Osteoblast (primary cell): ENCODE measurements around the gene NUDT1. TPM values are rescaled to one million over a fixed set of nuclear protein-coding genes. Genes with fewer than 3 reads are reported as not detected.

Experiments
- DNase-seq: peaks from one replicate; pipeline ENCODE4 v3.0.0; 2011; ENCODE audit warnings: low spot score, mixed read lengths; ENCODE audit not compliant: insufficient read length; ENCODE audit errors: missing footprints
- H2AFZ ChIP-seq: 2 replicates; pipeline ENCODE4 v1.6.0; 2011; ENCODE audit warnings: mild to moderate bottlenecking, low read length
- H3K27ac ChIP-seq: 2 replicates; pipeline ENCODE4 v1.5.1; 2011; ENCODE audit warnings: mild to moderate bottlenecking, low read depth, low read length, moderate library complexity
- H3K27me3 ChIP-seq: 2 replicates; pipeline ENCODE4 v1.6.0; 2012; ENCODE audit warnings: mild to moderate bottlenecking, control low read depth, inconsistent platforms, low read length, moderate library complexity; ENCODE audit not compliant: insufficient read depth
- H3K36me3 ChIP-seq: 2 replicates; pipeline ENCODE4 v1.5.1; 2011; ENCODE audit warnings: mild to moderate bottlenecking, low read length, control low read depth, moderate library complexity; ENCODE audit not compliant: insufficient read depth
- H3K4me1 ChIP-seq: 2 replicates; pipeline ENCODE4 v1.5.1; 2011; ENCODE audit warnings: mild to moderate bottlenecking, low read length, control low read depth, moderate library complexity; ENCODE audit not compliant: insufficient read depth
- H3K4me2 ChIP-seq: 2 replicates; pipeline ENCODE4 v1.6.0; 2011; ENCODE audit warnings: mild to moderate bottlenecking, low read length; ENCODE audit not compliant: insufficient read depth
- H3K4me3 ChIP-seq: fragments of 200-600 bp; sonication (generic); 3 replicates; pipeline ENCODE4 v1.5.1; 2012; ENCODE audit warnings: mild to moderate bottlenecking, low read length, inconsistent platforms; ENCODE audit not compliant: insufficient read depth
- H3K79me2 ChIP-seq: 2 replicates; pipeline ENCODE4 v1.6.0; 2012; ENCODE audit warnings: mild to moderate bottlenecking, low read length, control low read depth, inconsistent platforms; ENCODE audit not compliant: insufficient read depth
- H3K9me3 ChIP-seq: 2 replicates; pipeline ENCODE4 v1.5.1; 2011; ENCODE audit warnings: low read depth, low read length, control low read depth
- H4K20me1 ChIP-seq: 2 replicates; pipeline ENCODE4 v1.6.0; 2012; ENCODE audit warnings: mild to moderate bottlenecking, low read length, control low read depth; ENCODE audit not compliant: insufficient read depth
- total RNA-seq: library from RNA; depleted of rRNA; stranded (reverse); fragments of >200 nt; gene quantifications from 2 replicates; pipeline ENCODE4 v1.2.3, GENCODE V29; 2012
- TF ChIP-seq, protein P1 (sequence below): IDR thresholded peaks from 2 replicates; pipeline ENCODE4 v1.5.1; 2011; ENCODE audit warnings: mild to moderate bottlenecking, low read depth, low read length, moderate library complexity; ENCODE audit errors: extremely low read depth

Gene NUDT1
- total RNA-seq, 1 donor, result 18.5 TPM

DNA sequence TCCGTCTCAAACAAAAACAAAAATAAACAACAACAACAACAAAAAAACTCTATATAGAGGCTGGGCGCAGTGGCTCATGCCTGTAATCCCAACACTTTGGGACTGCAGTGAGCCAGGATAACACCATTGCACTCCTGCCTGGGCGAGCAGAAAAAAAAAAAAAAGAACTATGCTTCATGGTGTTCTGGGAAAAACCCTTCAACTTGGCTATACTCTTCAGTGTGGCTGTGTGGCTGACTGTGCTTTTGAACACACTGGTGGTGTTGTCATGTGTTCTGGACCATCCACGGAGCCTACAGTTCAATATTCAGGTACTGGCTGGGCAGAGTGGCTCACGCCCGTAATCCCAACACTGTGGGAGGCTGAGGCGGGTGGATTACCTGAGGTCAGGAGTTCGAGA, 45.7 kb downstream of the NUDT1 start:
- Histone ChIP-seq H3K27me3 (no peaks in the 10 kb centered on the region), H3K36me3 (no peaks in the 10 kb centered on the region), H3K4me3 (no peak overlapping the region), H3K27ac (no peak overlapping the region), H4K20me1 (no peaks in the 10 kb centered on the region), H3K4me2 (no peak overlapping the region), H3K4me1 (no peaks in the 10 kb centered on the region), H3K9me3 (no peaks in the 10 kb centered on the region), H2AFZ (no peak overlapping the region), H3K79me2 (peaks cover 61% of the 10 kb centered on the region)
- TF ChIP-seq, protein P1, sequence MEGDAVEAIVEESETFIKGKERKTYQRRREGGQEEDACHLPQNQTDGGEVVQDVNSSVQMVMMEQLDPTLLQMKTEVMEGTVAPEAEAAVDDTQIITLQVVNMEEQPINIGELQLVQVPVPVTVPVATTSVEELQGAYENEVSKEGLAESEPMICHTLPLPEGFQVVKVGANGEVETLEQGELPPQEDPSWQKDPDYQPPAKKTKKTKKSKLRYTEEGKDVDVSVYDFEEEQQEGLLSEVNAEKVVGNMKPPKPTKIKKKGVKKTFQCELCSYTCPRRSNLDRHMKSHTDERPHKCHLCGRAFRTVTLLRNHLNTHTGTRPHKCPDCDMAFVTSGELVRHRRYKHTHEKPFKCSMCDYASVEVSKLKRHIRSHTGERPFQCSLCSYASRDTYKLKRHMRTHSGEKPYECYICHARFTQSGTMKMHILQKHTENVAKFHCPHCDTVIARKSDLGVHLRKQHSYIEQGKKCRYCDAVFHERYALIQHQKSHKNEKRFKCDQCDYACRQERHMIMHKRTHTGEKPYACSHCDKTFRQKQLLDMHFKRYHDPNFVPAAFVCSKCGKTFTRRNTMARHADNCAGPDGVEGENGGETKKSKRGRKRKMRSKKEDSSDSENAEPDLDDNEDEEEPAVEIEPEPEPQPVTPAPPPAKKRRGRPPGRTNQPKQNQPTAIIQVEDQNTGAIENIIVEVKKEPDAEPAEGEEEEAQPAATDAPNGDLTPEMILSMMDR, result no peak
- DNase-seq, result no peak

DNA sequence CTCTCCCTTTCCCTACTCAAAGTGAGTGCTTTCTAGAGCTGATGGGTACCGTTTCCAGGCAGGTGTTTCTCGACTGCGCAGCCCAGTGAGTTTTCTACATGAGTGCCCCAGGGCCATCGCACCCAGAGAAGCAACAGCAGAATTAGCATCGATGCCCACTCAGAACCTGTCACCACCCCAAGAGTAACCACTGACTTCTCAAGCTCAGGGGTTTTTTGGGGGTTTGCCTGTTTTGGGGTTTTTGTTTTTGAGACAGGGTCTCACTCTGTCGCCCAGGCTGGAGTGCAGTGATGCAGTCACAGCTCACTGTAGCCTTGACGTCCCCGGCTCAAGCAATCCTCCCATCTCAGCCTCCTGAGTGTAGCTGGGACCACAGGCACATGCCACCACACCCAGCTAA, 46.5 kb downstream of the NUDT1 start:
- Histone ChIP-seq H3K4me2 (no peak overlapping the region), H4K20me1 (no peaks in the 10 kb centered on the region), H3K27me3 (no peaks in the 10 kb centered on the region), H3K9me3 (no peaks in the 10 kb centered on the region), H3K36me3 (no peaks in the 10 kb centered on the region), H3K4me3 (no peak overlapping the region), H2AFZ (no peak overlapping the region), H3K27ac (no peak overlapping the region), H3K4me1 (no peaks in the 10 kb centered on the region), H3K79me2 (peaks cover 63% of the 10 kb centered on the region)
- peak; percentile 72 for DNase-seq
- TF ChIP-seq, protein P1, result no peak

DNA sequence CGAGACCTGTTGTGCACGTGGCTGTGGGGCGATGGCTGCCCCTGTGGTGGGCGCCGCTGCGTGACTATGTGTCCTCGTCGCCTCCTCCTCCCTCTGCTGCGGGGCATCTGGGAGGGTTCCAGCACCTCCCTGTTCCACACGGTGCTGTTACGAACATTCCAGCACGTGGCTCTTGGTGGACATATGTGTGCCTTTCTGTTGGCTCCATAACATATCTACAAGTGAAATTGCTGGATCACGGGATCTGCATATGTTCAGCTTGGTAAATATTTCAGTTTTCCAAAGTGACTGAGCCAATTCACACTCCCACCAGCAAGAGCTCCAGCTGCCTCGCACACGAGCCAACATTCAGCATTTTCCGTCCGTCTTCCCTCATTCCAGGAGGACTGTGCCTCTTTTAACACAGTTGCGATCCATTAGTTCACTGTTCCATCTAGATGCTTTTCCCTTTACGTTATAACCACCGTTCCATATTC, 47.1 kb downstream of the NUDT1 start:
- DNase-seq, result no peak

DNA sequence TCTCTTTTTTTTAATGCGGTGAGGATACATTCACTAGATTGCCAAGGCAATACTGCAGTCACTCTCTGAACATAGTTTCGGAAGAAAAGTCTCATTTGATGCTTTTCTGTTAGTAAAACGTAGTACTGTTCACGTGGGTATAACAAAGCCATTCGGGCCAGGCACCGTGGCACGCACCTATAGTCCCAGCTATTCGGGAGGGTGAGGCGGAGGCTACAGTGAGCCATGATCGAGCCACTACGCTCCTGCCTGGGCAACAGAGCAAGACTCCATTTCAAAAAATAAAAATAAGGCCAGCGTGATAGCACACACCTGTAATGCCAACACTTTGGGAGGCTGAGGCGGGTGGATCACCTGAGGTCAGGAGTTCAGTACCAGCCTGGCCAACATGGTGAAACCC, 47.6 kb downstream of the NUDT1 start:
- H3K79me2 ChIP-seq, result peaks cover 65% of the 10 kb centered on the region
- H3K4me3 ChIP-seq, result no peak overlapping the region
- H2AFZ ChIP-seq, result no peak overlapping the region
- TF ChIP-seq, protein P1, result no peak
- no peaks in the 10 kb centered on the region for H3K9me3 ChIP-seq
- H3K4me2 ChIP-seq, result no peak overlapping the region
- H3K27me3 ChIP-seq, result no peaks in the 10 kb centered on the region
- H3K27ac ChIP-seq, result no peak overlapping the region
- no peaks in the 10 kb centered on the region for H3K4me1 ChIP-seq
- peaks cover 2% of the 10 kb centered on the region for H4K20me1 ChIP-seq
- DNase-seq, result no peak
- H3K36me3 ChIP-seq, result no peaks in the 10 kb centered on the region

More for the DNA sequence above, 47.1 kb downstream of the NUDT1 start:
- Histone ChIP-seq H3K36me3 (no peaks in the 10 kb centered on the region), H3K9me3 (no peaks in the 10 kb centered on the region), H4K20me1 (no peaks in the 10 kb centered on the region), H3K4me1 (no peaks in the 10 kb centered on the region), H3K4me2 (no peak overlapping the region), H3K27ac (no peak overlapping the region), H3K27me3 (no peaks in the 10 kb centered on the region), H3K4me3 (no peak overlapping the region), H2AFZ (no peak overlapping the region), H3K79me2 (peaks cover 60% of the 10 kb centered on the region)
- TF ChIP-seq, protein P1, result no peak
